Tibial nerve (tissue), 4 donors: Measurements from ENCODE around the gene LMF2. TPM values are rescaled to one million over a fixed set of nuclear protein-coding genes. Genes with fewer than 3 reads are reported as not detected.

Source experiments
- DNase-seq, 2 donors: peaks; one replicate each; pipeline ENCODE4 v3.0.0-alpha.2; 2019; ENCODE audit warnings: low spot score in 2 of 2
- H3K27ac ChIP-seq, 4 donors: fragments of 200-600 bp; sonication (generic) in 3 of 4; one replicate each; pipeline ENCODE4 v1.5.1; 2017 to 2019; ENCODE audit warnings: mild to moderate bottlenecking in 1 of 4
- H3K27me3 ChIP-seq, 2 donors: fragments of 200-600 bp; sonication (generic) in 1 of 2; one replicate each; pipeline versions ENCODE4 v1.5.1 to v1.6.0; 2017 to 2019
- H3K36me3 ChIP-seq, 3 donors: fragments of 200-600 bp; sonication (generic); one replicate each; pipeline ENCODE4 v1.5.1; 2018 to 2019
- H3K4me1 ChIP-seq, 4 donors: fragments of 200-600 bp; sonication (generic) in 3 of 4; one replicate each; pipeline ENCODE4 v1.5.1; 2017 to 2019
- H3K4me3 ChIP-seq, 4 donors: fragments of 200-600 bp; sonication (generic) in 3 of 4; one replicate each; pipeline ENCODE4 v1.5.1; 2017 to 2019; ENCODE audit warnings: mild to moderate bottlenecking in 1 of 4, moderate library complexity in 1 of 4
- H3K9me3 ChIP-seq, 4 donors: fragments of 200-600 bp; sonication (generic) in 3 of 4; one replicate each; pipeline ENCODE4 v1.5.1; 2017 to 2019
- EP300 ChIP-seq, 2 donors: sonication (generic); formaldehyde crosslinking; IDR thresholded peaks; one replicate each; pipeline ENCODE4 v1.6.1; 2017; ENCODE audit warnings: antibody characterized with exemption in 2 of 2, mild to moderate bottlenecking in 1 of 2
- POLR2A ChIP-seq, 2 donors: fragments of 450-650 bp; IDR thresholded peaks; one replicate each; pipeline ENCODE4 v1.6.1; 2017; ENCODE audit warnings: antibody characterized with exemption in 2 of 2, mild to moderate bottlenecking in 2 of 2, moderate library complexity in 2 of 2
- WGBS, 2 donors: methylation state at CpG; one replicate each; pipeline ENCODE4 v1.1.5; 2018; 5-methylcytosine and 5-hydroxymethylcytosine counted together
- total RNA-seq, 4 donors: library from RNA; depleted of rRNA; stranded (reverse); fragments of >200 nt; gene quantifications; one replicate each; pipeline ENCODE4 v1.1.0, GENCODE V29; 2016
- TF ChIP-seq, protein P1 (sequence below), 5 experiments: fragments of 200-600 bp in 3 of 5; fragments of 450-650 bp in 2 of 5; sonication (generic) in 3 of 5; IDR thresholded peaks; one replicate each; pipeline ENCODE4 v1.5.1; 2016 to 2019; ENCODE audit warnings: antibody characterized with exemption in 5 of 5, mild to moderate bottlenecking in 3 of 5, moderate library complexity in 2 of 5

LMF2 gene
- total RNA-seq, 4 donors from 2014 or later, result 53.7 to 85.2 (median 58.1) TPM

DNA sequence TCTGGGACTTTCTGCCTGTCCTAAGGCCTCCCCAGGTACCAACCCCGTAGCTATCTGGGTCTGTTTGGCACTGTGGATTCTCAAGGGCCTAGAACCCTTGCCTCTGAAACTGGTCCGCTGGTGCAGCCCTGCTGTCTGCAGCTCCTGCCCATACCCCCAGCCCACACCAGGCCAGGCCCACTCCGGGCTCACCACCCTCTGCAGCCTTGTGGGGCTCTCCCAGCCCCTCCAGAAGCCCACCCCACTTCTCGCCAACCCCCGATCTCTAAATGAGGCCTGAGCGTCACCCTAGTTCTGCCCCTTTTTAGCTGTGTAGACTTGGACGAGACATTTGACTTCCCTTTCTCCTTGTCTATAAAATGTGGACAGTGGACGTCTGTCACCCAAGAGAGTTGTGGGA lies 42.9 kb upstream of the LMF2 start:
- TF ChIP-seq POLR2A (IDR thresholded peaks at IDR 0.05) (no peak), EP300 (IDR thresholded peaks at IDR 0.05) (no peak)
- TF ChIP-seq, protein P1, sequence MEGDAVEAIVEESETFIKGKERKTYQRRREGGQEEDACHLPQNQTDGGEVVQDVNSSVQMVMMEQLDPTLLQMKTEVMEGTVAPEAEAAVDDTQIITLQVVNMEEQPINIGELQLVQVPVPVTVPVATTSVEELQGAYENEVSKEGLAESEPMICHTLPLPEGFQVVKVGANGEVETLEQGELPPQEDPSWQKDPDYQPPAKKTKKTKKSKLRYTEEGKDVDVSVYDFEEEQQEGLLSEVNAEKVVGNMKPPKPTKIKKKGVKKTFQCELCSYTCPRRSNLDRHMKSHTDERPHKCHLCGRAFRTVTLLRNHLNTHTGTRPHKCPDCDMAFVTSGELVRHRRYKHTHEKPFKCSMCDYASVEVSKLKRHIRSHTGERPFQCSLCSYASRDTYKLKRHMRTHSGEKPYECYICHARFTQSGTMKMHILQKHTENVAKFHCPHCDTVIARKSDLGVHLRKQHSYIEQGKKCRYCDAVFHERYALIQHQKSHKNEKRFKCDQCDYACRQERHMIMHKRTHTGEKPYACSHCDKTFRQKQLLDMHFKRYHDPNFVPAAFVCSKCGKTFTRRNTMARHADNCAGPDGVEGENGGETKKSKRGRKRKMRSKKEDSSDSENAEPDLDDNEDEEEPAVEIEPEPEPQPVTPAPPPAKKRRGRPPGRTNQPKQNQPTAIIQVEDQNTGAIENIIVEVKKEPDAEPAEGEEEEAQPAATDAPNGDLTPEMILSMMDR (IDR thresholded peaks at IDR 0.05), result no peak
- Histone ChIP-seq H3K4me1 (peaks cover 0 to 25% (median 9%) of the 10 kb centered on the region in 4 donors), H3K27ac (no peak overlapping the region), H3K36me3 (no peaks in the 10 kb centered on the region), H3K4me3 (no peak overlapping the region), H3K27me3 (peaks cover 0 to 45% of the 10 kb centered on the region in 2 donors), H3K9me3 (no peaks in the 10 kb centered on the region)
- DNase-seq, result no peak
- WGBS, 2 donors, result 83 to 86% methylated on average over 8 of the region's 8 CpGs

GRCh38 chr22:50548921-50549790 lies 41.7 kb upstream of the LMF2 start:
- H3K4me1 ChIP-seq, result peaks cover 0 to 28% (median 14%) of the 10 kb centered on the region in 4 donors
- peak overlapping the region in 2 of 4 donors; percentile 11 to 71 for H3K27ac ChIP-seq
- WGBS, 2 donors, result 61 to 83% methylated on average over 38 to 41 of the region's 68 CpGs
- no peak for TF ChIP-seq EP300 (IDR thresholded peaks at IDR 0.05)
- TF ChIP-seq POLR2A (IDR thresholded peaks at IDR 0.05), result no peak
- TF ChIP-seq, protein P1 (IDR thresholded peaks at IDR 0.05), result no peak
- no peak for DNase-seq
- H3K4me3 ChIP-seq, result peak overlapping the region in 3 of 4 donors; percentile 1 to 46 (median 40)
- H3K36me3 ChIP-seq, result no peaks in the 10 kb centered on the region
- H3K9me3 ChIP-seq, result no peaks in the 10 kb centered on the region
- H3K27me3 ChIP-seq, result peaks cover 0 to 56% of the 10 kb centered on the region in 2 donors

DNA sequence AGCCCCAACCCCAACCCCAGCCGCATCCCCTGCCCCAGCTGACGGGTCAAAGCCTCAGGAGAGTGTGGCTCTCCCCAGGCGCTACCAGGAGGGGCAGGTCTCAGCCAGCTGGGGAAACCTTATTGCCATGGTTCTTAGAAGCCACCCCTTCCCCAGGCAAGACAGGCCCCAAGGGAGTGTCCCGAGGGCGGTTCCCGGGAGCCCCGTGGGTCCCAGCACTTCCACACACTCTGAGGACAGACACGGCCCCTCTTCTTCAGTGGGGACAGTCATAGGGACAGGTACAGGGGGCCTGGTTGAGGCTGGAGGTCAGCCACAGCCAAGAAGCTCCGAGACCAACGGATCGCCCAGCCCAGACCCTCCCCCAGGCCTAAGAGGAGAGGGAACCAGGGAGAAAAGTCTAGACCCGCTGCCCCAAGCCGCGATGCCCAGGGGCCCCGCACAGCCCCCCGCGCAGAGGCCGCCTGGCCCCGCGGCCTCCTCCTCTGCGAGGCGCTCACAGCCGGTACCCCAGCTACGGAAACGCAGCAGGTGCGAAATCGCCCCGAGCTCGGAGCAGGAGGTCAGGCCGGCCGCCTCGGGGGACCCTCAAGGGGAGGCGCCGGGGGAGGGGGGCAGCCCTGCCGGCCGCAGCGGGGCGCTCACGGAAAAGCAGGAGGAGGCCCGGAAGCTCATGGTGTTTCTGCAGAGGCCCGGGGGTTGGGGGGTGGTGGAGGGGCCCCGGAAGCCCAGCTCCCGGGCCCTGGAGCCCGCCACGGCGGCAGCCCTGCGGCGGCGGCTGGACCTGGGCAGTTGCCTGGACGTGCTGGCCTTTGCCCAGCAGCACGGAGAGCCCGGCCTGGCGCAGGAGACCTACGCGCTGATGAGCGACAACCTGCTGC lies 40.8 kb upstream of the LMF2 start:
- no peaks in the 10 kb centered on the region for H3K9me3 ChIP-seq
- H3K4me3 ChIP-seq, result peak overlapping the region in 3 of 4 donors; percentile 1 to 46 (median 40)
- 0 to 8% methylated on average over 10 to 18 of the region's 56 CpGs for WGBS, 2 donors
- no peak for DNase-seq
- H3K4me1 ChIP-seq, result peaks cover 0 to 34% (median 20%) of the 10 kb centered on the region in 4 donors
- no peaks in the 10 kb centered on the region for H3K36me3 ChIP-seq
- TF ChIP-seq POLR2A (IDR thresholded peaks at IDR 0.05) (no peak), EP300 (IDR thresholded peaks at IDR 0.05) (no peak)
- TF ChIP-seq, protein P1 (IDR thresholded peaks at IDR 0.05), result no peak
- H3K27me3 ChIP-seq, result peaks cover 0 to 63% of the 10 kb centered on the region in 2 donors
- peak overlapping the region in 2 of 4 donors; percentile 11 to 71 for H3K27ac ChIP-seq

DNA sequence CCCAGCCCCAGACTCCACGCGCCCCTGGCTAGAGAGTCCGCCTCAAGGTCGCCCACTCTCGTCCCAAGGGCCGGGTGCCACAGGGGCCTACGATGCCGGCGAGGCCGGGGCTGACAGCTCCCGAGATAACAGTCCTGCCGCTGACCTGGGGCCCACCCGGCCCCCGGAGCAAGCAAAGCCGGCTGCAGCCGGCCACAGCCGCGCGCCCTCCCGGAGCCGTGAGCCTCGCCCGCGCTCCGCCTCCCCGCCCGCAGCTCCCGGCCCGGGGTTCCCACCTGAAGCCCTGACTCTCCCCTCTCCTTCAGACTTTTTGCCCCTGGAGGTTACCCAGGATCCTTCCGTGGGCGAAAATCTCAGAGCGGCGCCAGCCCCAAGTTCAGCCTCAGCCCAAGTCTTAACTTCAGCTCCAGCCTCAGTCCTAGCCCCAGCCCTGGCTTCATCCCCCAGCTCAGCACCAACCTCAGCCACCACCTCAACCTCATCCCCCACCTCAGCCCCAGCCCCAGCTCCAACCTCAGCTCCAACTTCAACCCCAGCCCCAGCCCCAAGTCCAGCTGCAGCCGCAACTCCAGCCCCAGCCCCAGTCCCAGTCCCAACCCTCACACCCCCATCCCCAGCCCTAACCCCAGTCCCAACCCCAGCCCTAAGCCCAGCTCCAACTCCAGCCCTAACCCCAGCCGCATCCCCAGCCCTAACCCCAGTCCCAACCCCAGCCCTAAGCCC lies 39.9 kb upstream of the LMF2 start:
- no peak for DNase-seq
- TF ChIP-seq, protein P1 (IDR thresholded peaks at IDR 0.05), result no peak
- TF ChIP-seq EP300 (IDR thresholded peaks at IDR 0.05) (no peak), POLR2A (IDR thresholded peaks at IDR 0.05) (no peak)

More for the DNA sequence above, 39.9 kb upstream of the LMF2 start:
- Histone ChIP-seq H3K27ac (no peak overlapping the region), H3K4me3 (peak overlapping the region in 1 of 4 donors; percentile 3), H3K9me3 (no peaks in the 10 kb centered on the region), H3K27me3 (peaks cover 0 to 63% of the 10 kb centered on the region in 2 donors), H3K36me3 (no peaks in the 10 kb centered on the region), H3K4me1 (peaks cover 0 to 34% (median 20%) of the 10 kb centered on the region in 4 donors)
- WGBS, 2 donors, result 10 to 51% methylated on average over 20 to 35 of the region's 35 CpGs
